GM12801 (cell line): ENCODE results near the gene AFAP1.

Experiments
- TF ChIP-seq, protein P1 (sequence below): IDR thresholded peaks from one replicate; pipeline ENCODE4 v1.5.1; 2011; ENCODE audit warnings: control low read depth; ENCODE audit not compliant: insufficient read length; ENCODE audit errors: extremely low read depth

The AFAP1 gene

DNA sequence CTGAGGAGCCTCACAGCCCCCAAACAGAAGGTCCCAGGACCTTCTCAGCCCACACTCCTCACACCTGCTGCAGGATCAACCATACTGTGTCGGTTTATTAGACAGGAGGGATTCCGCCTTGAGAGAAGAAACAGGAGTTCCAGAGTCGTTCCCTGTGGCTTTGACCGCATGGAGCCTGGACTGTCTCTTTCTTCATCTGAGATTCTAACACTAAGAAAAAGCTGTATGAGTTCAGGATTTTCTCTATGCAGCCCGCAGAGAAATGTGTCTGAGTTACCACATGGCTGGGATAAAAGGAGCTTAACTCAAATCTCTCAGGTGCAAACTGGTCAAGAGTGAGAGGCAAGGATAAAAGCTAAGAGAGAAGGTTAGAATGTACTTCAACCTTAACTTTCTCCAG, 126.7 kb downstream of the AFAP1 start:
- TF ChIP-seq, protein P1, sequence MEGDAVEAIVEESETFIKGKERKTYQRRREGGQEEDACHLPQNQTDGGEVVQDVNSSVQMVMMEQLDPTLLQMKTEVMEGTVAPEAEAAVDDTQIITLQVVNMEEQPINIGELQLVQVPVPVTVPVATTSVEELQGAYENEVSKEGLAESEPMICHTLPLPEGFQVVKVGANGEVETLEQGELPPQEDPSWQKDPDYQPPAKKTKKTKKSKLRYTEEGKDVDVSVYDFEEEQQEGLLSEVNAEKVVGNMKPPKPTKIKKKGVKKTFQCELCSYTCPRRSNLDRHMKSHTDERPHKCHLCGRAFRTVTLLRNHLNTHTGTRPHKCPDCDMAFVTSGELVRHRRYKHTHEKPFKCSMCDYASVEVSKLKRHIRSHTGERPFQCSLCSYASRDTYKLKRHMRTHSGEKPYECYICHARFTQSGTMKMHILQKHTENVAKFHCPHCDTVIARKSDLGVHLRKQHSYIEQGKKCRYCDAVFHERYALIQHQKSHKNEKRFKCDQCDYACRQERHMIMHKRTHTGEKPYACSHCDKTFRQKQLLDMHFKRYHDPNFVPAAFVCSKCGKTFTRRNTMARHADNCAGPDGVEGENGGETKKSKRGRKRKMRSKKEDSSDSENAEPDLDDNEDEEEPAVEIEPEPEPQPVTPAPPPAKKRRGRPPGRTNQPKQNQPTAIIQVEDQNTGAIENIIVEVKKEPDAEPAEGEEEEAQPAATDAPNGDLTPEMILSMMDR: no peak

DNA sequence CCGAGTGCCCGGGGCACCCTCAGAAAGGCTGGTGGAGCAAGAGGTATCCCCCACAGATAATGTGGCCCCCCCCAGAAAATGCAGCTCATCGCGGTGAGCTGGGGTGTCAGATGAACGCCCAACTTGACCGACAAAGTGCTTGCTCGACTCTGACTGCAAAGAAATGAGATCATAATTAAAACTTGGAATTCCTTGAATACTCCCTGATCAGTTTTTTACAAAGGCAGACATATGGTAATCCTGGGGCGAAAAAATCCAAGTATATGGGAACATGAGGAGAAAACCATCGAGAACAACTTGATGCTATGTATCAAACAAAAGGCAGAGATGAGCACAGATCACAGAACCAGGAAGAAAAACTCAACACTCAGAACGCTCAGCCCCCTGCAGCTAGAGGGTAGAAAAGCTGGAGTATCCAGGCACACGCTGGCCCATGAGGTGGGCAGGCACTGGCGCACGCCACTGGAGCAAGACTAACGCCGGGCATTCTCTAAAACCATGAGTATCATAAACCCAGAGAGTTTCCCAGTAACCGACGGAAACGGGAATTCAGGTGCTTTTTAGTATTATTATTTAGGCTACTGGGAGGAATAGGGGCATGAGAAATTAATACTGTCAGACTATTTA, 127.3 kb downstream of the AFAP1 start:
- TF ChIP-seq, protein P1: no peak

DNA sequence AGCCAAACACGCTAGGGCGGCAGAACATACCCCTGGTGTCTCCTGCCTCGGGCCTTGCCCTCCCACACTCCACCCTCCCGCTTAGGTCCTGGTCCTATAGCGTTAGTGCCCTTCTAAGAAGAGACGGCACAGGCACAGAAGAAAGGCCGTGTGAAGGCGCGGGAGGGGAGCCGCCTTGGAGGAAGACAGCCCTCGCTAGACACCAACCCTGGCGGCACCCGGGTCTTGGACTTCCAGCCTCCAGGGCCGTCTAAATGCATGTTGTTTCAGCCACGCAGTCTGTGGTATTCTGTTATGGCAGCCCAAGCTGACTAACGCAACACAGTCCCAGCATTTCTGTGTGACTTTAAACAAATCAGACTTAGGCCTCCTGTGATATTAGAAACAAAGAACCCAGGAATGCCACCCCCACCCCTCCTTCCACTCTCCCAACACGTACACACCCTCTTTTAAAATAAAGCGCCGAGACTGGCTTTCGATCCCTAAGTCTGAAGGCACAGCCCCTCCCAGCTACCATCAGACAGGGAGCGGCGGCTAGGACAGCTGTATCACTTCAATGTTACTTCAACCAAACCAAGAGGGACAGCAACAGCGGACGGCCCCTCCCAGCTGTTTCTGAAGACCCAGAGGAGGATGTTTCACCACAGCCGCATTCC, 128.0 kb downstream of the AFAP1 start:
- TF ChIP-seq, protein P1: no peak

DNA sequence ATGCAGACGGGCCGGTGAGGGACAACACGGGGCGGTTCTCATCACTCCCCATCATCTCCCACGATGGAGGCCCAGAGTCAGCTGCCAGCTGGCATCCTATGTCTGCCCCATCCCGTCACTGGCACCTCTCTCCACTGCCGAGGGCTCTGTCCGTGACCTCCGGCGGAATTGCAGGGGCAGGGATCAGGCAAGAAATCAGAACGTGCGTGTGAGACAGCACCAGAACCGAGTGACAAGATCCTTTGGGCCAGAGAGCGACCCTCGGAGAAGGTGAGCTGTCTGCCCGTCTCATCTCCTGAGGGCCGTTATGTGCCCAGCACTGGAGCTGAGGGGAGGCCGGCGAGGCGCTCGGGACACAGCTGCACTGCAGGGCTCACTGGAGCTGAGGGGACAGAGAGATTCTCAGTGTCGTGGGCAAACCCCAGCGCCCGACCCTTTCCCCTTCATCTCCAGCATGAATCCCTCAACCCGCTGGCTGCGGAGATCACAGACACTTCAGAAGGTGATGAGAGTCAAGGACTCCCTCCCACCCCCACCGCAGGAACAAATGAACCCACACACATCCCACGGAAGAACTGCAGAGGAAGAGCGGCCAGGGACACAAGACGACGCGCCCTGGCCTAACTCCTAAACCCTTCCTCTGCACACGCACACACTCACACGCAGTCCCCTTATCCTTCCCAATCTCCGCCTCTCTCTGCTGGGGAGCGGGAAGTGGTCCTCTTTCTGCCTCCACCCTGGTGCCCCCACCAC, 128.7 kb downstream of the AFAP1 start:
- TF ChIP-seq, protein P1: no peak

DNA sequence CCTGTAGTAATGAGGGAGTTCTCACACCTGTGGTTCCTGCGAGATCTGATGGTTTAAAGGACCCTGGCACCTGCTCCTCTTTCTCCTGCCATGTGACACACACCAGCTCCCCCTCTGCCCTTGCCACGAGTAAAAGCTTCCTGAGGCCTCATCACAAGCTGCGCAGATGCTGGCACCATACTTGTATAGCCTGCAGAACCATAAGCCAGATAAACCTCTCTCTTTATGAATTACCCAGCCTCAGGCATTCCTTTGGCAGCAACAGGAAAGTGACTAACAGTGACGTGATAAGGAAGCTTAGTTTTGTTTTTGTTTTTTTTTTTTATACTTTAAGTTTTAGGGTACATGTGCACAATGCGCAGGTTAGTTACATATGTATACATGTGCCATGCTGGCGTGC, 130.9 kb downstream of the AFAP1 start:
- TF ChIP-seq, protein P1: no peak

DNA sequence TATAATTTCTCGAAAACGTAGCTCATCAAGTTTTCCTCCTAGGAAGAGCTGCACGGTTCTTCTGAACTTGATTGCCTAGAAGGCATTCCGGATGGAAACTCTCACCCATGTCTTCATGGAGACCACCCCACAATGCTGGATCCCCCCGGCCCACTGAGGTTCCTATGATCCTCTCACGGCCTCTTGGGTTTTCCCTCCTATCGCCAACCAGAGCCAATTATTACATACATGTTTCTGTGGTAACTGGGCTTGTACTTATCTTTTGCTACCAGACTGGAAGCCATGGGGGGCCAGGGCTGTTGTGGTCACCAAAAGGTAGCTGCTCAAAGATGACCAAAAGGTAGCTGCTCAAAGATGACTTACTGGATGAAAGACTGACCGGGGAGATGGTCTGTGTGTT, 131.5 kb downstream of the AFAP1 start:
- TF ChIP-seq, protein P1: no peak

DNA sequence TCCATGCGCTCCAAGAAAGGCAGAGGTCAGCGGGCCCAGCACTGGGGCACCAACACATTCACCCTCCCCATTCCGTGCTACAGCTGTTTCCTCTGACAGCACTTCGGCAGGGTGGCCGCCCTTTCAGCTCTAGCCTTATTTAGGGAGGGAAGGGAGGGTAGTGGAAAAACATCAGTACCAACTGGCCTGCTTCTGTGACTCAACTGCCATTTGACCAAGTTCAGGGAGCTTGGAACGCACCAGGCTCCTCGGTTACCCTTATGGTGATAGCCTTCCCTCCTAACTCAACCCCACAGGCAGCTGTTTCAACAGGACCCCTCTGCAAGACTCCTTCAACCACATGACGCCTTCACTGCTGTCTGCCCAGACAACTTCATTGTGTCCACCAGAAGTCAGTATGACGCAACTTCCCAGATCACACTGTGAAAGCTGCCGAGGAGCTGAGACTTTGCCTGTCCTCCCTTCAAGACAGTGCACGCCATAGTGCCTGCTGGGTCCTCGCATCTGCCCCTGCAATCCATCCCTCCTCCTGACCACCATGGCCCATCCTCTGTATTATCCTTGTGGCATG, 132.2 kb downstream of the AFAP1 start:
- TF ChIP-seq, protein P1: no peak
